ENCODE results near the gene PSMD13.
"Not testable (repeated sequence)": the region's sequence is repeated elsewhere in the genome, so short reads cannot be mapped to it uniquely, and the experiment has no call there.

The PSMD13 gene

DNA sequence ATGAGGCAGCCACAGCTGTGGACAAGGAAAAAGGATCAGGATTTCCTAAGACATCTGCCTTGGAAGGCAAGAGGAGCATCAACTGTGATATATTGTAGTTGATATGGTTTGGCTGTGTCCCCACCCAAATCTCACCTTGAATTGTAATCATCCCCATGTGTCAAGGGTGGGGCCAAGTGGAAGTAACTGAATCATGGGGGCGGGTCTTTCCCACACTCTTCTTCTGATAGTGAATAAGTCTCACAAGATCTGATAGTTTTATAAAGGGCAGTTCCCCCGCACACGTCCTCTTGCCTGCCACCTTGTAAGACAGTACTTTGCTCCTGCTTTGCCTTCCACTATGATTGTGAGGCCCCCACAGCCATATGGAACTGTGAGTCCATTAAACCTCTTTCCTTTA, 19.1 kb upstream of the PSMD13 start:
- Histone ChIP-seq H3K4me3 (ENCODE audit: low read length in 2 of 2) (no peak overlapping the region), H3K27ac (ENCODE audit: low read depth in 2 of 2, low read length in 2 of 2) (no peak overlapping the region), H3K9me3 (ENCODE audit: control insufficient read depth in 2 of 2, low read length in 2 of 2) (no peaks in the 10 kb centered on the region), H3K36me3 (ENCODE audit: control insufficient read depth in 2 of 2, insufficient read depth in 2 of 2, low read length in 2 of 2) (peaks cover 23 to 46% of the 10 kb centered on the region in 2 donors), H3K9ac (ENCODE audit: low read depth in 1 of 2, low read length in 2 of 2) (no peak overlapping the region), H3K4me1 (ENCODE audit: control insufficient read depth in 2 of 2, insufficient read depth in 2 of 2, low read length in 2 of 2) (no peaks in the 10 kb centered on the region), H3K27me3 (ENCODE audit: control insufficient read depth in 2 of 2, insufficient read depth in 2 of 2, low read length in 2 of 2) (no peaks in the 10 kb centered on the region)

DNA sequence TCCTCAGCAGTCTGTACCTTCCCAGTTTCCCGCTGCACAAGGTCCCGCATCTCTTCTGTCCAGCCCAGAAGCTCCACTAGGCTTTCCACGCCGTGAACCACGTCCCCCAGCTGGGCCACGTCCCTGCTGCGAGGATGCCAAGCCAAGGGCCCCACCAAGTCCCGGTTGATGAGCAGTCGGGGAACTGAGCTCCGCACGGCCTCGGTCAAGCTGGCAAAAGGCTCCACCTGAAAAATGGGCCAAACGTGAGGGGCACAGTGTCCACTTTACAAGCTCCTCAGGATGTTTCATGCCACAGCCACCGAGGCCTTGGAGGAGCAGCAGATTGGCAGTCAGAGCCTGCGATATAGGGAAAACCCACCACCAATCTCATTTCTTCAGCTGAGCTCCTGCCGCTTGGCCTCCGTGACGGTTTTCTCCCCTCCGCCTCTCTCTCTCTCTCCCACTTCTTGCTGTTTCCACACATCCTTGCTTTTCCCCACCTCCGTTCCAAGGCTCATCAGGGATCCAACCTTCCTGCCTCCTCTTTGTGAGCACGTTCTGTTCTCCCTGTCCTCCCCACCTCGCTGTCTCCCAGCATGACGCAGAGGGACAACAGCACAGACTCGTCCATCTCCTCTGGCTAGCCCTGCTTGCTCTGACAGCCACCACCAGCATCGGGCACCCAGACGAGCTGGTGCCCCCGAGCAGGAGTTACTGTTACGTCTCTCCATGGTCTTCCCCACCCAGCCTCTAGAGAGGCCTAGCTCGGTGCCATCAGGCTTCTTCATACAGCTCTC, 17.8 kb upstream of the PSMD13 start:
- Histone ChIP-seq H3K27ac (ENCODE audit: low read depth in 2 of 2, low read length in 2 of 2) (no peak overlapping the region), H3K9ac (ENCODE audit: low read depth in 1 of 2, low read length in 2 of 2) (no peak overlapping the region), H3K9me3 (ENCODE audit: control insufficient read depth in 2 of 2, low read length in 2 of 2) (no peaks in the 10 kb centered on the region), H3K36me3 (ENCODE audit: control insufficient read depth in 2 of 2, insufficient read depth in 2 of 2, low read length in 2 of 2) (peaks cover 13 to 37% of the 10 kb centered on the region in 2 donors), H3K4me1 (ENCODE audit: control insufficient read depth in 2 of 2, insufficient read depth in 2 of 2, low read length in 2 of 2) (no peaks in the 10 kb centered on the region), H3K4me3 (ENCODE audit: low read length in 2 of 2) (no peak overlapping the region), H3K27me3 (ENCODE audit: control insufficient read depth in 2 of 2, insufficient read depth in 2 of 2, low read length in 2 of 2) (no peaks in the 10 kb centered on the region)

DNA sequence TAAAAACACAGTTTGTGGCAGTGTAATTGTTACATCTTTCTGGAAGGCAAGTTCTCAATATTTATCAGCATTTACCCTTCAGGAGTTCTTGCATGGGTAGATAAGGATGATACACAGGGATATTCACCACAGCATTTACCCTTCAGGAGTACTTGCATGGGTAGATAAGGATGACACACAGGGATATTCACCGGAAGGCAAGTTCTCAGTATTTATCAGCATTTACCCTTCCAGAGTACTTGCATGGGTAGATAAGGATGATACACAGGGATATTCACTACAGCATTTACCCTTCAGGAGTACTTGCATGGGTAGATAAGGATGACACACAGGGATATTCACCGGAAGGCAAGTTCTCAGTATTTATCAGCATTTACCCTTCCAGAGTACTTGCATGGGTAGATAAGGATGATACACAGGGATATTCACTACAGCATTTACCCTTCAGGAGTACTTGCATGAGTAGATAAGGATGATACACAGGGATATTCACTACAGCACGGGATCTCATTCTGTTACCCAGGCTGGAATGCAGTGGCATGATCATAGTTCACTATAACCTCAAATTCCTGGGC, 16.0 kb upstream of the PSMD13 start:
- not testable (repeated sequence) for H3K9me3 ChIP-seq (ENCODE audit: control insufficient read depth in 2 of 2, low read length in 2 of 2); H3K27me3 ChIP-seq (ENCODE audit: control insufficient read depth in 2 of 2, insufficient read depth in 2 of 2, low read length in 2 of 2); H3K4me3 ChIP-seq (ENCODE audit: low read length in 2 of 2); H3K4me1 ChIP-seq (ENCODE audit: control insufficient read depth in 2 of 2, insufficient read depth in 2 of 2, low read length in 2 of 2); H3K27ac ChIP-seq (ENCODE audit: low read depth in 2 of 2, low read length in 2 of 2); H3K9ac ChIP-seq (ENCODE audit: low read depth in 1 of 2, low read length in 2 of 2)
- H3K36me3 ChIP-seq (ENCODE audit: control insufficient read depth in 2 of 2, insufficient read depth in 2 of 2, low read length in 2 of 2) = peaks cover 5 to 20% of the 10 kb centered on the region in 2 donors

DNA sequence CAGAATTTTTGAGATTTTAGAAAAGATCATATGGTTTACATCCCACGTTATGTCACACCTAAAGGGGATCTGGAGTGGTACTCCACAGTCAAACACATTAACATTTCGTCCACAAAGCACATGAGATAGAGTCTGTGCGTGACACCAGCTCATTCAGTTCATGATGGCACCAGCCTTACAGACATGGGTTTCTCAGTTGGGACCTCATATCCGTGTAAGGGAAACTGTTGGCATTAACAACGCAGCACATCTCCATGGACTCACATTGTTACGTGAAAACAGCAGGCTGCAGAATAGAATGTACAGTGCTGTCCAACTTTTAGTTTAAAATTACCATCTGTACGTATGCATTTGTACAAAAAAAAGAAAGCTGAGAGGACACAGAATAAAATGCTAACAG, 15.2 kb upstream of the PSMD13 start:
- no peaks in the 10 kb centered on the region for H3K4me1 ChIP-seq (ENCODE audit: control insufficient read depth in 2 of 2, insufficient read depth in 2 of 2, low read length in 2 of 2)
- H3K27me3 ChIP-seq (ENCODE audit: control insufficient read depth in 2 of 2, insufficient read depth in 2 of 2, low read length in 2 of 2) = no peaks in the 10 kb centered on the region
- H3K36me3 ChIP-seq (ENCODE audit: control insufficient read depth in 2 of 2, insufficient read depth in 2 of 2, low read length in 2 of 2) = peaks cover 5 to 13% of the 10 kb centered on the region in 2 donors
- no peaks in the 10 kb centered on the region for H3K9me3 ChIP-seq (ENCODE audit: control insufficient read depth in 2 of 2, low read length in 2 of 2)
- H3K4me3 ChIP-seq (ENCODE audit: low read length in 2 of 2) = no peak overlapping the region
- H3K27ac ChIP-seq (ENCODE audit: low read depth in 2 of 2, low read length in 2 of 2) = no peak overlapping the region
- no peak overlapping the region for H3K9ac ChIP-seq (ENCODE audit: low read depth in 1 of 2, low read length in 2 of 2)

DNA sequence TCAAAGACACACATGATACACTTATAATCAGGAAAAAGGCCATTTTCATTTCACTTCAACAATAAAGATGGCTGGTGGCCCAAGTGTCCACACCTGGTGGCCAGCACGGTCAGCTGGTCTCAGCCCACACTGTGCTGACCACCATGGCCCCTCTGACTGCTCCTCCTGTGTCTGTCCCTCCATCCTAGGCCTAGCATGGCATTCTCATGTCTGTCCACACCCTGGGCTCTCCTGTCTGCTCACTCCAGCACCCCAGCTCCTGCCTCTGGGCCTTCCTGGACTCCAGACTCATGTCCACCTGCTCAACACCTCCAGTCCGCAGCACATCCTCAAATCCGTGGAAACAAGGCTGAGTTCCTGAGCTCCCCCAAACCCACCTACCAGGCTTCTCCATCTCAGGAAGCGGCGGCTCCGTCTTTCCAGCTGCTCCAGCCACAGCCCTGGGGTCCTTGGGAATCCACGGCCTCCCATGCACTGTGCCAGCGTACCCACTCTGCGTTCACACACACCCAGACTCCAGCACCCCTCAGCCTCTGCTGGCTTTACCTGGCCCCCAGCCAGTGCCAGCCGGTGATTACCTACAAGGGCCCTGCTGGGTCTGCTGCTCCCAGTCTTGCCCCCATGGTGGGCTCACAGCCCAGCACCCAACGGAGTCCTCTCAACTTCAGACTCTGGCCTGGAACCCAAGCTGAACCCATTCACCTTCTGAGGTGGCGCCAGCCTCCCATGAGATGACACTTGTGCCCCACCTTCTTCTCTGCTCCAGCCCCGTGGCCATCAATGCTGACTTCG, 14.6 kb upstream of the PSMD13 start:
- no peaks in the 10 kb centered on the region for H3K4me1 ChIP-seq (ENCODE audit: control insufficient read depth in 2 of 2, insufficient read depth in 2 of 2, low read length in 2 of 2)
- H3K9me3 ChIP-seq (ENCODE audit: control insufficient read depth in 2 of 2, low read length in 2 of 2) = no peaks in the 10 kb centered on the region
- no peak overlapping the region for H3K27ac ChIP-seq (ENCODE audit: low read depth in 2 of 2, low read length in 2 of 2)
- peaks cover 5 to 12% of the 10 kb centered on the region in 2 donors for H3K36me3 ChIP-seq (ENCODE audit: control insufficient read depth in 2 of 2, insufficient read depth in 2 of 2, low read length in 2 of 2)
- no peak overlapping the region for H3K4me3 ChIP-seq (ENCODE audit: low read length in 2 of 2)
- no peak overlapping the region for H3K9ac ChIP-seq (ENCODE audit: low read depth in 1 of 2, low read length in 2 of 2)
- no peaks in the 10 kb centered on the region for H3K27me3 ChIP-seq (ENCODE audit: control insufficient read depth in 2 of 2, insufficient read depth in 2 of 2, low read length in 2 of 2)

DNA sequence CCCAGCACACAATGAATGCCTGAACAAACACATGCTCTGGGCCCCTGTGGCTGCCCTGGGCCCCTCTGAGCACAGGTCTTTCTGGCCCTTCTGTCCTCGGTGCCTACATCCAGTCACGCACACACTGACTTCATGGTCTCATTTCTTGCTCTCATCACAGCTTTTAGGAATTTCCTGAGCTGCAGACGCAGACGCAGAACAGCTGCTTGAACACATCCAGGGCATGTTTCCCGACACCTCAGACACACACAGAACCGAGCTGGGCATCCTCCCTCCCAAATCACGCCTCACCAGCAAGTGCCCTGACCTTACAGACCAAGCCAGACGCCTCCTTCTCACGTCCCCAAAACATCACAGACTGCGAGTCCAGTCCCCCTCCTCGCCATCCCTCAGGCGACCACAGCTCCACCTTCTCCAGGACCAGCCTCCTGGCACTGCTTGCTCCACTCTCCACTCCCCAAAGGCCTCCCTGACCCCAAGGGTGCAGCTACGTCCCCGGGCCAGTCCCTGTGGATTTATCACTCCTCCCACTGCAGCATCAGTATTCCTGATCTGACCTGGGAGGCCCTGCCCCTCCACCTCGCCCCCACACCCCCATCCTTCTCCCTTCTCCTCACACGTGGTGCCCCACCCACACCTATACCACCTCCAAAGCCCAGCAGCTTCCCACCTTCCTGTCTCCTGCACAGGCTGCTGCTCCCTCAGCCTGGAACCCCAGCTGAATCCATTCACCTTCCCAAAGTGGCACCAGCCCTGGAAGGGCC, 13.6 kb upstream of the PSMD13 start:
- H3K36me3 ChIP-seq (ENCODE audit: control insufficient read depth in 2 of 2, insufficient read depth in 2 of 2, low read length in 2 of 2) = peaks cover 5 to 12% of the 10 kb centered on the region in 2 donors
- no peaks in the 10 kb centered on the region for H3K9me3 ChIP-seq (ENCODE audit: control insufficient read depth in 2 of 2, low read length in 2 of 2)
- no peak overlapping the region for H3K27ac ChIP-seq (ENCODE audit: low read depth in 2 of 2, low read length in 2 of 2)
- no peaks in the 10 kb centered on the region for H3K27me3 ChIP-seq (ENCODE audit: control insufficient read depth in 2 of 2, insufficient read depth in 2 of 2, low read length in 2 of 2)
- no peaks in the 10 kb centered on the region for H3K4me1 ChIP-seq (ENCODE audit: control insufficient read depth in 2 of 2, insufficient read depth in 2 of 2, low read length in 2 of 2)
- no peak overlapping the region for H3K9ac ChIP-seq (ENCODE audit: low read depth in 1 of 2, low read length in 2 of 2)
- H3K4me3 ChIP-seq (ENCODE audit: low read length in 2 of 2) = no peak overlapping the region

DNA sequence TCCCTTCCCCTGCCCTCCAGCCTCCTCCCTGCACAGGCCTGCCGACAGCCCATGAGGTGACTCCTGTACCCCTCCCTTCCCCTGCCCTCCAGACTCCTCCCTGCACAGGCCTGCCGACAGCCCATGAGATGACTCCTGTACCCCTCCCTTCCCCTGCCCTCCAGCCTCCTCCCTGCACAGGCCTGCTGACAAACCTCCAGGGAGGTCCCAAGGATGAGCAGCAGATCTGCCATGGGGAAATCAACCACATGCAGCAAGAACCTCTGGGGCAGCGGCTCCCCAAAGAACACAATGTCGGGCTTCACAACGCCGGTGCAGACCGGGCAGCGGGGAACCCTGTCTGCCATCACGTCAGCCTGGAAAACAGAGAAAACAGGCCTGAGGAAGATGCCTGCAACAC, 12.9 kb upstream of the PSMD13 start:
- Histone ChIP-seq H3K9me3 (ENCODE audit: control insufficient read depth in 2 of 2, low read length in 2 of 2) (no peaks in the 10 kb centered on the region), H3K36me3 (ENCODE audit: control insufficient read depth in 2 of 2, insufficient read depth in 2 of 2, low read length in 2 of 2) (peaks cover 5 to 6% of the 10 kb centered on the region in 2 donors), H3K4me3 (ENCODE audit: low read length in 2 of 2) (no peak overlapping the region), H3K27me3 (ENCODE audit: control insufficient read depth in 2 of 2, insufficient read depth in 2 of 2, low read length in 2 of 2) (no peaks in the 10 kb centered on the region), H3K9ac (ENCODE audit: low read depth in 1 of 2, low read length in 2 of 2) (no peak overlapping the region), H3K27ac (ENCODE audit: low read depth in 2 of 2, low read length in 2 of 2) (no peak overlapping the region), H3K4me1 (ENCODE audit: control insufficient read depth in 2 of 2, insufficient read depth in 2 of 2, low read length in 2 of 2) (no peaks in the 10 kb centered on the region)

DNA sequence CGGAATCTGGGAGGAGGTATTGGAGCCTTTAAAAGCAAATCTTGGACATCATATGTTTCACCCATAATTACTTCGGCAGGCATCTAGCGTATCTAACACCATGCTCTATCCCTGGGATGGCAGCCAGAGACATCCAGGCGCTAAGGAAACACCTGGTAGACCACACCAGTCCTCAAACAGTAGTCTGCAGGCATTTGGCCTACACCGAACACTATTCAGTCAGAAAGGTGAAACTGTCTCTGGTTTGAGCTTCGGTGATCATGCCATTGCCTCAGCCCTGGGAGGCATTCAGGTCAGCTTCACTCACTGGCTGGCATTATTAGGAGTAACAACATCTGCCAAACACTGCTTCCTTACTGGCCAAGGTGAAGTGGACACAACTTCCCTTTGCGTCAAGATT, 12.4 kb upstream of the PSMD13 start:
- Histone ChIP-seq H3K36me3 (ENCODE audit: control insufficient read depth in 2 of 2, insufficient read depth in 2 of 2, low read length in 2 of 2) (peaks cover 5 to 6% of the 10 kb centered on the region in 2 donors), H3K27me3 (ENCODE audit: control insufficient read depth in 2 of 2, insufficient read depth in 2 of 2, low read length in 2 of 2) (no peaks in the 10 kb centered on the region), H3K27ac (ENCODE audit: low read depth in 2 of 2, low read length in 2 of 2) (no peak overlapping the region), H3K9me3 (ENCODE audit: control insufficient read depth in 2 of 2, low read length in 2 of 2) (no peaks in the 10 kb centered on the region), H3K4me3 (ENCODE audit: low read length in 2 of 2) (no peak overlapping the region), H3K9ac (ENCODE audit: low read depth in 1 of 2, low read length in 2 of 2) (no peak overlapping the region), H3K4me1 (ENCODE audit: control insufficient read depth in 2 of 2, insufficient read depth in 2 of 2, low read length in 2 of 2) (no peaks in the 10 kb centered on the region)

DNA sequence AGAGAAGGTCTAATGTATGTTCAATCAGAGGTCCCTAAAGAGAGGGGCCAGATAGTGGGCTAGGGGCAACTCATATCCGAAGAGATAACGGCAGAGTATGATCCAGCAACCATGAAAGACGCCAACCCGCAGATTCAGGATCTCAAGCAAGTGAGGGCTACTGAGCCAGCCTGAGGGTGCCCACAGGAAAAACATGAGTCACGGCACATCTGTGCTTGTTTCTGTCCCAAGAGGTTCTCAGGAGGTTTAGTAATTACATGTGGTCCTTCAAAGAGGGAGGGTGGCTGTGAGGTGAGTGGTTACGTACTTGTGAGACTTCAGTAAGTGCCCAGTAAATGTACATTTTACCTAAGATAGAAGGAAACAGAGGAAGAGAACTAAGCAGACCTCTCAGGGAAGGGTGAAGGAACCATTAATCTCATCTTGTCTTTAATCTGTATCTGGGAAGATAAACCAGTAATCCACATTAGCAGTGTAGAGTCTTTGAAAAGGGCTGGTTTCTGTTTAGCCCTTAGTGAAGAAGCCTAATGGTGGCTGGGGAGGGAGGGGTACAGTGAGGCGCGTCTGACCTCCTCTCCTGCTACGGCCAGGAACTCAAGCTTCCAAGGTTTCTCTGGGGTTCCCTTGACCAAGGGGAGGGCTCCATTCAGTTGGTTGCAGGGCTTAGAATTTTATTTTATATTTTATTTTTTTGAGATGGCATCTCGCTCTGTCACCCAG, 10.9 kb upstream of the PSMD13 start:
- H3K4me1 ChIP-seq (ENCODE audit: control insufficient read depth in 2 of 2, insufficient read depth in 2 of 2, low read length in 2 of 2) = no peaks in the 10 kb centered on the region
- H3K4me3 ChIP-seq (ENCODE audit: low read length in 2 of 2) = no peak overlapping the region
- no peak overlapping the region for H3K9ac ChIP-seq (ENCODE audit: low read depth in 1 of 2, low read length in 2 of 2)
- no peaks in the 10 kb centered on the region for H3K9me3 ChIP-seq (ENCODE audit: control insufficient read depth in 2 of 2, low read length in 2 of 2)
- no peaks in the 10 kb centered on the region for H3K27me3 ChIP-seq (ENCODE audit: control insufficient read depth in 2 of 2, insufficient read depth in 2 of 2, low read length in 2 of 2)
- H3K27ac ChIP-seq (ENCODE audit: low read depth in 2 of 2, low read length in 2 of 2) = no peak overlapping the region
- peaks cover 5 to 9% of the 10 kb centered on the region in 2 donors for H3K36me3 ChIP-seq (ENCODE audit: control insufficient read depth in 2 of 2, insufficient read depth in 2 of 2, low read length in 2 of 2)
